GM04504 (cell line): ENCODE data around the gene BPIFA2.

Experiments used
- DNase-seq: peaks from one replicate; pipeline ENCODE4 v3.0.0-alpha.2; 2012; ENCODE audit warnings: low read depth

Gene BPIFA2

GRCh38 chr20:33202451-33202850 lies 34.5 kb downstream of the BPIFA2 start:
- DNase-seq: no peak

- DNase-seq: no peak
Measured at GRCh38 chr20:33203444-33203843, 35.5 kb downstream of the BPIFA2 start.

- DNase-seq: peak; percentile 24
Measured at GRCh38 chr20:33209789-33210188, 41.8 kb downstream of the BPIFA2 start.

GRCh38 chr20:33210371-33210770 lies 42.4 kb downstream of the BPIFA2 start:
- no peak for DNase-seq

- DNase-seq: no peak
Measured at GRCh38 chr20:33211817-33212424, 44.0 kb downstream of the BPIFA2 start.

- no peak for DNase-seq
Measured at GRCh38 chr20:33217052-33217451, 49.1 kb downstream of the BPIFA2 start, which contains the start of gene BPIFA3. TSS of gene BPIFA3 (plus strand) at chr20:33217352. CDS start at chr20:33217537, 185 bp downstream.

GRCh38 chr20:33224399-33224798 lies 56.4 kb downstream of the BPIFA2 start:
- no peak for DNase-seq

- no peak for DNase-seq
Measured at GRCh38 chr20:33229843-33230242, 61.9 kb downstream of the BPIFA2 start.
